GM19438 (cell line): Measurements from ENCODE around the gene EXOC6B.

ENCODE experiments used
- ATAC-seq: cut with Tn5 transposase; IDR thresholded peaks from one replicate; pipeline ENCODE4 v1.9.1; 2021; ENCODE audit warnings: low read depth; ENCODE audit not compliant: unreplicated experiment

The EXOC6B gene

GRCh38 chr2:72830273-72830672, 4.4 kb upstream of the EXOC6B start:
- no peak for ATAC-seq

DNA sequence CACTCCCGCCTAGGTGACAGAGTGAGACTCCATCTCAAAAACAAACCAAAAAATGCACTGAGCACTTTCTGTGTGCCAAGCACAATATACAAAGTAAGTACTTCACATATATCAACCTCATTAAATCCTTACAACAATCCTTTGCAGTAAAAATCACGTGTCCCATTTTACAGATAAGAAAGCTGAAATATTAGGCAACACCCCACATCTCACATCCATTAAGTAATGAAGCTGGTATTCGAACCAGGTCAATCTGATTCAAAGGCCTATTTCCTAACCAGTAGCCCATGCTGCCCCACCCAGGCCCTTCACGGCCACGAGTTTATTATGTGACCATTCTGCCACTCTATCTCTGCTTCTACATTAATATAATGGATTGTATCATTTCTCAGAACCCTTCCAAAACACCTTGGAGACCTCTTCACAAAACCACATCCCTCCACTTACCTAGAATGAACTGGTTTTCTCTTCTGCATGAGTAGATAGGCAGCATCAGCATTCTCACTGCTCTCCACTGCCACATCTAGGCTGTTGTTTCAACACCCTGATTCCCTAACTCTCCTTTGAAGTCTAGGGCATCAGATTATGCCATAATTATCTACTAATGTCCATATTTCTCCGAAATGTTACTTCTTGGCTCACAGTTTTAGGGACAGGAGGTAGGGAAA, 3.1 kb upstream of the EXOC6B start:
- no peak for ATAC-seq

DNA sequence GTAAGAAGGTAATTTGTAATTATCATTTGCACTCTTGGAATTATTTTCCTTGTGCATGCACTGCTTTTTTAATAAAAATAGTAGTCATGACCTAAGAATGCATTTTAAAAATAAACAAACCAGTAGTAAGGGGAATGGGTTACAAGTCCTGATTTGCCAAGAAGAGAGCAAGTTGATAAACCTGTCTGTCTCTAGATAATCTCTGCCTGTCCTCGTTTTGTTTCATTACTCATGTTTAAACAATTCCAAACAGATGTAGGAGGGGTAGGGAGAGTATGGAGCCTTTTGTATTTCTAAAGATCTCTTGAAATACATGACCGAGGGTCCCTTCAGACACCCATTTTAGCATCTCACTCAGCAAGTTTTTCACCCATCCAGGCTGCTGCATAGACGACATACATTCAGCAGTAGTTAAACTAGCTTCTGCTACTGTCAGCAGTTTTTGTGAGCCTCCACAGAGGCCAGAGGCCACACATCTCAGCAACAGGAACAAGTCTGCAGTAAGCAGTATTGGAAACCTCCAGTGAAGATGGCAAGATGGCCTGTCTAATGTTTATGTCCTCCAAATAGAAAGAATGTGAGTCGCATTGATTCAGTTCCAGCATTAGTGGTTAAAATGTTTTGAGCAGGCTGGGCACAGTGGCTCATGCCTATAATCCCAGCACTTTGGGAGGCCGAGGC, 2.3 kb upstream of the EXOC6B start:
- no peak for ATAC-seq

DNA sequence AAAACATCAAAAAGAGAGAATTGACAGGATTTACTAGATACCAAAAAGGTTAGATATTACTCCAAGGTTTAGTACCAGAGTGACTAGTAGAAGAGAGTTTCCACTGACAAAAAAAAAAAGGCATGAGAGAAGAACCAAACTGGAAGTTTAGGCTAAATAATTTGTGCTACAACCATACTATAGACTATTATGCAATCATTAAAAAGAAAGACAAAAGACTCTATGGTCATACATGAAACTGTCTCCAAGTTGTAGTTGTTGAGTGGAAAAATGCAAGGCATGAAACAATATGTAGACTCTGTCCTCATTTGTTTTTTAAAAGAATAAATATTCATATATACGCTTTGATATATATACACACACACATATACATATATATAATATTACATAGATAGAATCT, 1.7 kb upstream of the EXOC6B start:
- no peak for ATAC-seq

GRCh38 chr2:72826156-72826477, 284 bp upstream of the EXOC6B start:
- ATAC-seq, result no peak

DNA sequence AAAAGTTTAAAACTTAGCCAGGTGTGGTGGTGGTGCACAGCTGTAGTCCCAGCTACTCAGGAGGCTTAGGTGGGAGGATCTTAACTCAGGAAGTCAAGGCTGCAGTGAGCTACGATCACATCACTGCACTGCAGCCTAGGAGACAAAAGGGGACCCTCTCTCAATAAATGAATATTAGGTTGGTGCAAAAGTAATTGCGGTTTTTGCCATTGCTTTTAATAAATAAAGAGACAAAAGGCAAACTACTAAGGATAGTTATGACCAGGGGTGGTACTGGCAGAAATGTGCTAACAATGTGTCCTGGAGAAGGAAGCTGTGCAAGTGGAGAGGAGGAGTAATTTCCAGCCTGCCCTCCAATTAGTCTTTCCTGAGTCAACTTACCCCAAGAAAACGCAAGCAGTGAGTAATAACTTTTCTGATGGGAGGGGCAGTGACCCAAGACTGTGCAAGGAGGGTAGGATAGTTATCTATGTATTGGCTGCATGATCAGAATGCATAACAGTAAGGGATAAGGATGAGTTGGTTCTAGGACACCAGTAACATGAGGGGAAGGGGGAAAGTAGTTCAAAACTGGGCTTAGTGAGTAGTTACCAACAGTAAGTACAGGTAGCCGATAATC, 1.5 kb downstream of the EXOC6B start:
- ATAC-seq, result no peak

DNA sequence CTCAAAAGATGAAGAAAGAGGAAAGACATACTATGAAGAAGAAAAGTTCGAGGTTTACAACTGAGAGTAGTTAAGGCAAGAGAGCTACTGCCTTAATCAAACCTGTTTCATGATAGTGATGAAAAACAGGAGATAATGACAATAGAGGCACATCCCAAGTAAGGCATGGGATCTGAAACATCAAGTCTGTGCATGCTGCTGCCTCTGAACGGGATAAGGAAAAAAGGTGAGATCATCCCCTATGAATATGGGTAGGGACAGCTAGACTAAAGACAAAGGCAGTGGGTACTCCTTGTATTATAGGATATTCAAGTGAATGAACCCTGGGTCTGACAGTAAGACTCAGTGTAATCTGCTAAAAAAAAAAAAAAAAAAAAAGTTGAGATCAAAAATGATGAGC, 3.0 kb downstream of the EXOC6B start:
- ATAC-seq, result no peak

GRCh38 chr2:72821983-72822382, 3.9 kb downstream of the EXOC6B start:
- ATAC-seq, result no peak

- no peak for ATAC-seq
Observed at GRCh38 chr2:72821118-72821517, 4.7 kb downstream of the EXOC6B start.

GRCh38 chr2:72819501-72819900, 6.3 kb downstream of the EXOC6B start:
- no peak for ATAC-seq

GRCh38 chr2:72815655-72816278, 10.1 kb downstream of the EXOC6B start:
- no peak for ATAC-seq

DNA sequence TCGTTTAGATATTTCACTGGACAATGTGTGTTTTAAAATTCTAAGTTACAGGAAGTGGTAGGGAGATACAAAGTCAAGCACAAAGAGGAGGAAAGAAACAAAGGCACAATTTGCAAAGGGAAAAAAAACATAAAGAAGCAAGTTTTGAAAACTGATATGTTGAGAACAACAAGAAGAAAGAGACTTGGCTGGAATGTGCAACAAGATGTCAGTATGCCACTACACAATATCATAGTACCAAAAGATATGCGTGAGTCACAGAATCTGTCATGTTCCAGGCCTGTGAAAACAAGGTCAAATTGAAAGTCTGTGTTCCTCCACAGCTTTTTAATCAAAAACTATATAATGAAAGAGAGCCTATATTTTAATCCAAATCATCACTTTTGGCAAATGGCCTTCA, 12.0 kb downstream of the EXOC6B start:
- no peak for ATAC-seq

DNA sequence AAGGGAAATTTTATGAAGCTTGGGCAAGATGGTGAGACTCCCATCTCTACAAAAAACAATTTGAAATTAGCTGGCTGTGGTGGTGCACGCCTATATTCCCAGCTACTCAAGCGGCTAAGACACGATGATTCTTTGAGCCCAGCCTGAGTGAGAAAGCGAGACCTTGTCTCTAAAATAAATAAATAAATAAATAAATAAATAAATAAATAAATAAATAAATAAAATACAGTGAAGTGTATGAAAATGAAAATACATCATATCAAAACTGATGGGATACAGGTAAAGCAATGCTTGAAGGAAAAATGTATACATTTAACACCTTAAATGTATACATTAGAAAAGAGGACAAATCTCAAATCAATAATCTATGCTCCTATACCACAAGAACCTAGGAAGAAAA, 15.7 kb downstream of the EXOC6B start:
- no peak for ATAC-seq

DNA sequence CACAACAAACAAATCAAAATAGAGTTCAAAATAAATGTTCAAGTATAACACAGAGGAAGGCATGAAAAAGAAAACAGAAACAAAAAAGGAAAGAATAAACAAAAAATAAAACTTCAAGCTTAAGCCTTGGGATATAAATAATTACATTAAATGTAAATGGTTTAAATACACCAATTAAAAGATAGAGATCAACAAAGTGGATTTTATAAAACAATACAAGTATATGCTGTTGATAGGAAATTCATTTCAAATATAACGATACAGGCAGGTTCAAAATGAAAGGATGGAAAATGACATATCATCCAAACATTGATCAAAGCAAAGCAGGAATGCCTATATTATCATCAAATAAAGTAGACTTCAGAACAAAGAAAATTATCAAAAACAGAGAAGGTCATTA, 16.7 kb downstream of the EXOC6B start:
- no peak for ATAC-seq

- ATAC-seq, result no peak
Observed at GRCh38 chr2:72806280-72806945, 19.4 kb downstream of the EXOC6B start.

- no peak for ATAC-seq
Observed at GRCh38 chr2:72803626-72804320, 22.1 kb downstream of the EXOC6B start.

DNA sequence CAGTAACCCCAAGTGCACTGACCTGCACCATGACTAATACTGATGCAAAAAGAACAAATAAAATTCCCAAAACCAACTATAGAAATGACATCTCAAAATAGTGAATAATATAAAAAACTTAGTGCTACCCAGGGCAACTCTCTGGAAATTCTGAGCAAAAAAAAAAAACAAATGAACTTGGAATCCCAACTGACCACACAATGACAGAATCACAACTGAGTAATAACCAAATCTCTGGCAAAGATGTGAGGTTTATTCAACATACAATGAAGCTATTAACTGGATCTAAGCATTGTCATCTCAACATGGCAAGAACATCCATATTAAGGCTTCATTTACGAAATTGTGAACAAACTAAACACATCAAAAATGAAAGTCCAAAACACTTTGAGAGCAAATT, 22.7 kb downstream of the EXOC6B start:
- ATAC-seq, result no peak

DNA sequence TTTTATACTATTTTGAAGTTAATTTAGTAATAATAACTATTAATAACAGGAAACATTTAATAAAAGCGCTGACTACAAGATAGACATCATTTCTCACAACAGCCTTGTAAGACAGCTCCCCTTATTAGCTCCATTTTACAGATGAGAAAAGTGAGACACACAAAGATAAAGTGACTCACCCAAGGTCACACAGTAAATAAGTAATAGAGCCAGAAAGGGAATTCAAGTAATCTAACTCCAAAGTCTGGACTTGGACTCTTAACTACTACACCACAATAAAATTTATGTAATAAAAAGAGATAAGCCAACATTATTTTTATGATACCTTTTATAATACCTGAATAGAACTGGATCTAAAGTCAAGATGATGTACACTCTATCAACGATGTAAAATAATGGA, 25.3 kb downstream of the EXOC6B start:
- no peak for ATAC-seq

- ATAC-seq, result no peak
Observed at GRCh38 chr2:72797740-72798139, 28.1 kb downstream of the EXOC6B start.

DNA sequence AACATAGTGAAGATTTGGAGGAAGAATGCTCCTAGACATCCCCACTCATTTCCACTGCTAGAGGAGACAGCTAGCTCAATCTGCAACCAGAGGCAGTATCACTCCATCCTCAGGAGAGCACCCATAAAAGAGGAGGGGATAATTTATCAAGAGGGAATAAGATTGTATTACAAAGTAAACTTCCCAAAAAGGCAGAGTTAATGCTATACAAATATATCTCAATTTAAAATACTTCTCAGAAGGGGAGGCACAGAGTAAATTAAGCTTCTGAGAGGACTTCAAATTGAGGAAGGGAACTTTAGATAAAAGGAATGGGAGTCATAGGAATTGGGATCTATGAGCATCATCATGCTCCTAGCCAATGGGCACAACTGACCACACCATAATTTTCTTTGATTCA, 29.1 kb downstream of the EXOC6B start:
- ATAC-seq, result no peak

DNA sequence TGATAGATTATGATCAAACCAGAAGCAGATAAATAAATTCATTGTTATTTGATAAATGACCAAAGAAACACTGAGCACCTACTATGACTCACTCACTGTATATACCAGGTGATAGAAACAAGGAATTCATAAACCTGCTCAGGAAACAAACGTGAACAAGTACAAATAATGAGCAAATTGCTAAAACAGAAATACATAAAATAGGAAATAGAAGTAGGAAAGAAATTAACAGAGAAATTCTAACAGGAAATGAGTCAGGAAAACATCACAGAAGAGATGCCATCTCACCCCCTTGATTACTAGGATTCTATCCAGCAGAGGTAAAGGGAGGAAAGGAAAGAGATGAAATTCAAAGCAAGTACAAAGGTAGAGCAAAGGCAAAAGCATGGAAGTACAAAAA, 31.3 kb downstream of the EXOC6B start:
- ATAC-seq, result no peak
